Measurements from ENCODE around the gene DARS1.

DARS1 gene

GRCh38 chr2:136013136-136013685 lies 27.8 kb upstream of the DARS1 start:
- in situ Hi-C loops (cut with MboI; ENCODE audit: low pct_unique_long_range_greater_than_20kb, low sequenced_read_pairs, unreplicated experiment), result no loop called here
- TF ChIP-seq CTCF (IDR thresholded peaks at IDR 0.05; ENCODE audit: extremely low read depth, insufficient read depth, missing control alignments), result no peak
- DNase-seq (ENCODE audit: low spot score), result no peak

- DNase-seq (ENCODE audit: low spot score), result no peak
- in situ Hi-C loops (cut with MboI; ENCODE audit: low pct_unique_long_range_greater_than_20kb, low sequenced_read_pairs, unreplicated experiment), result no loop called here
- no peak for TF ChIP-seq CTCF (IDR thresholded peaks at IDR 0.05; ENCODE audit: extremely low read depth, insufficient read depth, missing control alignments)
These were observed 26.9 kb upstream of the DARS1 start for GRCh38 chr2:136012315-136012714.

GRCh38 chr2:136010126-136010525 lies 24.7 kb upstream of the DARS1 start:
- in situ Hi-C loops (cut with MboI; ENCODE audit: low pct_unique_long_range_greater_than_20kb, low sequenced_read_pairs, unreplicated experiment), result no loop called here
- TF ChIP-seq CTCF (IDR thresholded peaks at IDR 0.05; ENCODE audit: extremely low read depth, insufficient read depth, missing control alignments), result no peak
- DNase-seq (ENCODE audit: low spot score), result no peak

- in situ Hi-C loops (cut with MboI; ENCODE audit: low pct_unique_long_range_greater_than_20kb, low sequenced_read_pairs, unreplicated experiment), result no loop called here
- no peak for TF ChIP-seq CTCF (IDR thresholded peaks at IDR 0.05; ENCODE audit: extremely low read depth, insufficient read depth, missing control alignments)
- no peak for DNase-seq (ENCODE audit: low spot score)
These were observed 22.9 kb upstream of the DARS1 start for GRCh38 chr2:136008205-136008865.

- no peak for DNase-seq (ENCODE audit: low spot score)
- in situ Hi-C loops (cut with MboI; ENCODE audit: low pct_unique_long_range_greater_than_20kb, low sequenced_read_pairs, unreplicated experiment), result no loop called here
- TF ChIP-seq CTCF (IDR thresholded peaks at IDR 0.05; ENCODE audit: extremely low read depth, insufficient read depth, missing control alignments), result no peak
These were observed 21.2 kb upstream of the DARS1 start for GRCh38 chr2:136006658-136007057.

GRCh38 chr2:136005462-136006196 lies 20.2 kb upstream of the DARS1 start:
- TF ChIP-seq CTCF (IDR thresholded peaks at IDR 0.05; ENCODE audit: extremely low read depth, insufficient read depth, missing control alignments), result no peak
- no peak for DNase-seq (ENCODE audit: low spot score)
- in situ Hi-C loops (cut with MboI; ENCODE audit: low pct_unique_long_range_greater_than_20kb, low sequenced_read_pairs, unreplicated experiment), result no loop called here
